AG04450 (cell line): ENCODE data around the gene FRMPD2. TPM values are rescaled to one million over a fixed set of nuclear protein-coding genes. Genes with fewer than 3 reads are reported as not detected.

Source experiments
- CTCF ChIA-PET: fragments of 300-600, 350-600 bp; formaldehyde crosslinking; extraction: SDS; loops from one replicate; lab custom pipeline; 2022; ENCODE audit warnings: antibody characterized with exemption, inconsistent platforms; lab: Charles Lee
- POLR2A ChIA-PET: fragments of 350-600 bp; formaldehyde crosslinking; extraction: SDS; loops from one replicate; lab custom pipeline; 2021; ENCODE audit warnings: antibody characterized with exemption, inconsistent platforms; lab: Yijun Ruan, JAX
- DNase-seq: peaks from one replicate; pipeline ENCODE4 v3.0.0-alpha.2; 2011; ENCODE audit warnings: low read depth, low spot score
- H3K27ac ChIP-seq: one replicate; pipeline ENCODE4 v1.5.1; 2012; ENCODE audit warnings: low read depth, low read length, control low read depth
- H3K27me3 ChIP-seq: one replicate; pipeline ENCODE4 v1.6.0; 2012; ENCODE audit warnings: low read length; ENCODE audit not compliant: control insufficient read depth, insufficient read depth
- H3K4me3 ChIP-seq: 2 replicates; pipeline ENCODE4 v1.5.1; 2011; ENCODE audit warnings: mild to moderate bottlenecking, low read depth, low read length, control low read depth
- H3K9me3 ChIP-seq: 2 replicates; pipeline ENCODE4 v1.5.1; 2012; ENCODE audit warnings: low read length; ENCODE audit not compliant: control insufficient read depth, insufficient read depth
- polyA plus RNA-seq: library from polyadenylated mRNA; depleted of rRNA; stranded (reverse); fragments of >200 nt; gene quantifications from 2 replicates; pipeline ENCODE4 v1.2.3, GENCODE V29; 2011
- TF ChIP-seq, protein P1 (sequence below): IDR thresholded peaks from 2 replicates; pipeline ENCODE4 v1.5.1; 2011; ENCODE audit warnings: low read depth, low read length, control low read depth, inconsistent platforms

Gene FRMPD2
- polyA plus RNA-seq, 1 experiment, result not detected

DNA sequence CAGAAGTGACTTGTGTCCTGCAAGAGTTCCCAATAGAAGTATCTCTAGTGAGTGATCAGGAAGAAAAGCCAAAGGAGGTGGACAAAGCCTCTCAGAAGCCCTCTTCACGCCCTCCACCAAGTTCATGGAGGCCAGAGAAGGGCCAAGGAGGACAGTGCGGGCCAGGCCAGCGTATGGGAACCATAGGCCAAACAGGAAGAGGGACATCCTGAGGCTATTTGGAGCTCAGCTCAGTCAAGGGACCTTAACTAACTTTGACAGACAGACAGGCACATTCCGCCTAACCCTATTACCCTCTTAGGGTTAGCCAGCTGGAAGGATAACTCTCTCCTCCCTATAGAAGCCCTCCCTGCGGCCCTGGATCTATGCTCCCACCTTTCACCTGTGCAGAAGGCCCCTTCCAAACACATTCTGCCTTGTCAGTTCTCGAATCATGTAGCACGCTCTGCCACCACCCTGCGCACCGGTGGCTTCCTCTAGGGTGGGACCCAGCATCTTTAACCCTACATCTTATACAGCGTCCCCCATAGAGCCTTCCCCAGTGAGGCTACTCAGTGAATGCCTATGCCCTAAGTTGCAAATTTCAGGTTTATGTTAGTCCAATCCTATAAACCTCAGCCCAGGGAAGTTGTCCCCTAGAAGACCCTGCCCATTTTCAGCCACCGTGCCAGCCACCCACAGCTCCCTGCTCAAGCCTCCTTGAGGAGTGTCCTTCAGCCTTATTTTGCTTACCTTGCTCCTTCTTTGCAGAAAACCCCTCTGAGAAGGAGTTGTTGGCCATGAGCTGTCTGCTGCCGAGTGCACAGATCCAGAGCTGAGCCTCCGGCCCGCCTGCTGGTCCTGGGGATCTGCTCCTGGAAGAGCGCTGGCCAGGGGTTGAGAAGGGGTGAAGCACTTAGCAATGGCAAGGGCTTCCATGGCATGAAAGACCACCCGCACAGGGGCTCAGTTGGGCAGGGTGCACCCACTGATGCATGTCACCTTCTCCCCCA is 36.9 kb downstream of the FRMPD2 start:
- no peak overlapping the region for H3K4me3 ChIP-seq
- peaks cover 16% of the 10 kb centered on the region for H3K27me3 ChIP-seq
- no peak overlapping the region for H3K27ac ChIP-seq
- ChIA-PET CTCF (interaction anchor here (0.6 kb wide), 1 partner anchor 31 kb away, joined by 5 read pairs; no protein-coding TSS in a partner anchor), POLR2A (no interaction called here)
- H3K9me3 ChIP-seq, result no peaks in the 10 kb centered on the region
- TF ChIP-seq, protein P1, sequence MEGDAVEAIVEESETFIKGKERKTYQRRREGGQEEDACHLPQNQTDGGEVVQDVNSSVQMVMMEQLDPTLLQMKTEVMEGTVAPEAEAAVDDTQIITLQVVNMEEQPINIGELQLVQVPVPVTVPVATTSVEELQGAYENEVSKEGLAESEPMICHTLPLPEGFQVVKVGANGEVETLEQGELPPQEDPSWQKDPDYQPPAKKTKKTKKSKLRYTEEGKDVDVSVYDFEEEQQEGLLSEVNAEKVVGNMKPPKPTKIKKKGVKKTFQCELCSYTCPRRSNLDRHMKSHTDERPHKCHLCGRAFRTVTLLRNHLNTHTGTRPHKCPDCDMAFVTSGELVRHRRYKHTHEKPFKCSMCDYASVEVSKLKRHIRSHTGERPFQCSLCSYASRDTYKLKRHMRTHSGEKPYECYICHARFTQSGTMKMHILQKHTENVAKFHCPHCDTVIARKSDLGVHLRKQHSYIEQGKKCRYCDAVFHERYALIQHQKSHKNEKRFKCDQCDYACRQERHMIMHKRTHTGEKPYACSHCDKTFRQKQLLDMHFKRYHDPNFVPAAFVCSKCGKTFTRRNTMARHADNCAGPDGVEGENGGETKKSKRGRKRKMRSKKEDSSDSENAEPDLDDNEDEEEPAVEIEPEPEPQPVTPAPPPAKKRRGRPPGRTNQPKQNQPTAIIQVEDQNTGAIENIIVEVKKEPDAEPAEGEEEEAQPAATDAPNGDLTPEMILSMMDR, result no peak
- no peak for DNase-seq

DNA sequence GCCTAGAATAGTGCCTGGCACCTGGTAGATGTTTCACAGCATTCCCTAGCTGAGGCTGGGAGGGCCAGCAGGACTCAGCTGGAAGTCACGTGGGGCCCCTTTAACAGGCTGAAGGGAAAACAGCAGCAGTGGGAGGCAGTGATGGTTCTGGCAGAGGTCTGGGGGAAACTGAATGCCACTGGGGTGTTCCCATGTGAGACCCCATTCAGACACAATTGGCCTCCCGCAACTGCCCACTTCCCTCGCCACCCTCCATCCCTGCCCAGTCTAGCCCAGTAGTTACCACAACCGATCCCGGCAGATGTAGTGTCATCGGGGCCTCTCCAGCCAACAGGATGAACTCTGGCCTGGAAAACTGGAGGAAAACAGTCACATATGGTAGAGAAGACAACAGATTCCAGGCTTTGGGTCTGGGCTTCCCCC is 38.3 kb downstream of the FRMPD2 start:
- Histone ChIP-seq H3K27me3 (peaks cover 5% of the 10 kb centered on the region), H3K27ac (no peak overlapping the region), H3K9me3 (no peaks in the 10 kb centered on the region), H3K4me3 (no peak overlapping the region)
- ChIA-PET POLR2A (no interaction called here), CTCF (no interaction called here)
- TF ChIP-seq, protein P1, result no peak
- no peak for DNase-seq

DNA sequence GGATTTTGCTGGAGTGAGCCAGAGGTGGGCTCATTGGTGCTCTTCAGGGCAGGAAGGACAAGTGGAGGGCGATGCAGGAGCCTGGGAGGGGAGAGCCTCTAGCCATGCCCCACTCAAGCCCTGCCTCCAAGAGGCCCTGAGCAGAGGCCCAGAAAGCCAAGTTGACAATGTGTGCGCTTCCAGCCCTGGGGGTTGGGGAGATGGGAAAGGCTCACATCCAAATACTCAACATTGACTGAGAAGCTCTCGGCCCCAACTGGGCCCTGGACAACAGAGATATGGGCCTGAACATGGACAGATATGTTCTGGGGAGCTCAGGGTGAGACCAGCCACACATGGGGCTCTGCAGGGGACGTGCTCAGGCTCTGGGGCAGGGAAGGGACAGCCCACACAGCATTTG is 39.0 kb downstream of the FRMPD2 start:
- no peak for DNase-seq
- H3K27ac ChIP-seq, result no peak overlapping the region
- CTCF ChIA-PET, result no interaction called here
- no peak overlapping the region for H3K4me3 ChIP-seq
- POLR2A ChIA-PET, result no interaction called here
- TF ChIP-seq, protein P1, result no peak
- H3K27me3 ChIP-seq, result peaks cover 2% of the 10 kb centered on the region
- H3K9me3 ChIP-seq, result no peaks in the 10 kb centered on the region

DNA sequence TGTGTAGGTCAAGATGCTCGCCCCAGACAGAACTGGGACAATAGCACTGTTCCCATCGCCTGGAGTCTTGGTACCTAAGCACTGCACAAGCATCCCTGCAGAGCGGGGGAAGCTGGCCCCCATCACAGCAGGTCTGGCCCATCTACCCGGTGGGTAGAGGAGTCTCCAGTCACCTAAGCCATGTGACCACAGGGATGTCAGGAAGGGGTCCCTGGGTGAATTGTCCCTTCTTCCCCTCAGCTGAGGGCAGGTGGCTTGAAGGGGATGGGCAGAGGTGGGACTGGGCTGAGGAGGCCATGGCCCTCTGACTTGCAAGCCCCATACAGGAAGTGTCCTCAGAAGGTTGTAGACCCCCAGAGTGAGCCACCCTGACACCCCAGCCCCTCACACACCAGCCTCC is 39.7 kb downstream of the FRMPD2 start:
- no peak for DNase-seq
- no peaks in the 10 kb centered on the region for H3K9me3 ChIP-seq
- no peak overlapping the region for H3K27ac ChIP-seq
- ChIA-PET POLR2A (no interaction called here), CTCF (no interaction called here)
- no peak overlapping the region for H3K4me3 ChIP-seq
- H3K27me3 ChIP-seq, result peaks cover 2% of the 10 kb centered on the region
- TF ChIP-seq, protein P1, result no peak

DNA sequence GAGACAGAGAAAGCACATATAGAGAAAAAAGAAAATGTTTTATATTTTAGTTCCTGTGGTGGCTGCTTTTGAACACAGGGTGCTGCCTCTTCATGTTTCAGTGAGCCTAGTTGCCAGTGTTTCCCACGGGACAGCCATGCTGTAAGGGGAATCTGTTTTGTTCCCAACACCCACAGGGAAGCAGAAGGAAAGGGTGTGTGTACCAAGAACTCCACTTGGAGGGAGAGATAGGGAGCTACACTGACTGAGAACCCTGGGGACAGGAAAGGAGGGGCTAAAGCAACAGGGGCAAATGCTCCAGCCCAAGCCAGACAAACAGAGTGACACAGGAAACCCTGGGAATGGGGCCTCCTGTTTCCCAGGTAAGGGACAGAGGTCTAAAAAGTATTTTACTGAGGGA is 40.2 kb downstream of the FRMPD2 start:
- Histone ChIP-seq H3K9me3 (no peaks in the 10 kb centered on the region), H3K4me3 (no peak overlapping the region), H3K27ac (no peak overlapping the region), H3K27me3 (no peaks in the 10 kb centered on the region)
- TF ChIP-seq, protein P1, result no peak
- POLR2A ChIA-PET, result no interaction called here
- DNase-seq, result no peak
- CTCF ChIA-PET, result no interaction called here
